Sigmoid colon (tissue), 7 donors: ENCODE measurements around the gene FBXL13. TPM values are rescaled to one million over a fixed set of nuclear protein-coding genes. Genes with fewer than 3 reads are reported as not detected.

Experiments
- DNase-seq: peaks from one replicate; pipeline ENCODE4 v3.0.0-alpha.2; 2019
- H3K27ac ChIP-seq, 4 donors: fragments of 200-600 bp; sonication (generic); one replicate each; pipeline ENCODE4 v1.5.1; 2016 to 2019; ENCODE audit warnings: mild to moderate bottlenecking in 1 of 4
- H3K27me3 ChIP-seq, 3 donors: fragments of 200-600 bp; sonication (generic); one replicate each; pipeline ENCODE4 v1.5.1; 2019; ENCODE audit warnings: mild to moderate bottlenecking in 1 of 3
- H3K36me3 ChIP-seq, 4 donors: fragments of 200-600 bp; sonication (generic); one replicate each; pipeline ENCODE4 v1.5.1; 2016 to 2019
- H3K4me1 ChIP-seq, 4 donors: fragments of 200-600 bp; sonication (generic); one replicate each; pipeline ENCODE4 v1.5.1; 2017 to 2019
- H3K4me3 ChIP-seq, 4 donors: fragments of 200-600 bp; sonication (generic); one replicate each; pipeline ENCODE4 v1.5.1; 2017 to 2019; ENCODE audit warnings: mild to moderate bottlenecking in 2 of 4, moderate library complexity in 1 of 4
- H3K9me3 ChIP-seq, 4 donors: fragments of 200-600 bp in 3 of 4; sonication (generic) in 3 of 4; one replicate each; pipeline versions ENCODE4 v1.5.1 to v1.6.1; 2013 to 2019
- CTCF ChIP-seq, 4 experiments: fragments of 450-650 bp in 3 of 4; fragments of 200-600 bp in 1 of 4; IDR thresholded peaks; one replicate each; pipeline ENCODE4 v1.5.1; 2016 to 2019; ENCODE audit warnings: antibody characterized with exemption in 4 of 4, mild to moderate bottlenecking in 3 of 4, moderate library complexity in 2 of 4
- EP300 ChIP-seq, 4 donors: sonication (generic); formaldehyde crosslinking; IDR thresholded peaks; one replicate each; pipeline ENCODE4 v1.6.1; 2017; ENCODE audit warnings: antibody characterized with exemption in 4 of 4
- POLR2A ChIP-seq, 2 donors: fragments of 450-650 bp; IDR thresholded peaks; one replicate each; pipeline ENCODE4 v1.6.1; 2016; ENCODE audit warnings: antibody characterized with exemption in 2 of 2, mild to moderate bottlenecking in 2 of 2, moderate library complexity in 2 of 2
- POLR2AphosphoS5 ChIP-seq, 4 donors: sonication (generic); formaldehyde crosslinking; IDR thresholded peaks; one replicate each; pipeline ENCODE4 v1.6.1; 2017; ENCODE audit warnings: antibody characterized with exemption in 4 of 4
- WGBS, 2 donors: extraction: QIAGEN DNeasy Blood & Tissue Kit; methylation state at CpG; one replicate each; pipeline ENCODE4 v1.1.7; 2013; 5-methylcytosine and 5-hydroxymethylcytosine counted together
- intact Hi-C: fragments of 100-400 bp; cut with DNase I; formaldehyde crosslinking; loops from one replicate; pipeline ENCODE4 v1.15.1; 2023
- polyA plus RNA-seq, 3 donors: library from polyadenylated mRNA; stranded (reverse); fragments of 200-250 nt; gene quantifications; one replicate each; pipeline ENCODE4 v1.2.3, GENCODE V29; 2013
- total RNA-seq, 4 donors: library from RNA; depleted of rRNA; stranded (reverse); fragments of >200 nt; gene quantifications; one replicate each; pipeline ENCODE4 v1.1.0, GENCODE V29; 2016
- donor health status: healthy with polysubstance abuse.
- donor health status: Bipolar disorder and iron deficiency.
- donor health status: healthy.

FBXL13 gene
- total and polyA plus RNA-seq, 7 donors = 0.38 to 3.3 (median 2.5) TPM; not detected in 2

- H3K4me3 ChIP-seq = no peak overlapping the region
- TF ChIP-seq POLR2A (IDR thresholded peaks at IDR 0.05) (no peak), EP300 (IDR thresholded peaks at IDR 0.05) (no peak), POLR2AphosphoS5 (IDR thresholded peaks at IDR 0.05) (no peak), CTCF (IDR thresholded peaks at IDR 0.05) (no peak)
- WGBS, 2 donors = 93 to 94% methylated on average over 2 of the region's 2 CpGs
- H3K27me3 ChIP-seq = no peaks in the 10 kb centered on the region
- H3K9me3 ChIP-seq = no peaks in the 10 kb centered on the region
- no peak overlapping the region for H3K27ac ChIP-seq
- peaks cover 0 to 57% (median 0%) of the 10 kb centered on the region in 4 donors for H3K36me3 ChIP-seq
- no peak for DNase-seq
- intact Hi-C loops = no loop called here
- H3K4me1 ChIP-seq = no peaks in the 10 kb centered on the region
These were observed 42.9 kb upstream of the FBXL13 start for GRCh38 chr7:103117465-103117864.

GRCh38 chr7:103116991-103117390 is 42.4 kb upstream of the FBXL13 start:
- no peak overlapping the region for H3K4me3 ChIP-seq
- no peak for DNase-seq
- no peaks in the 10 kb centered on the region for H3K4me1 ChIP-seq
- no peaks in the 10 kb centered on the region for H3K27me3 ChIP-seq
- TF ChIP-seq CTCF (IDR thresholded peaks at IDR 0.05) = no peak
- TF ChIP-seq POLR2A (IDR thresholded peaks at IDR 0.05) = no peak
- no peak for TF ChIP-seq POLR2AphosphoS5 (IDR thresholded peaks at IDR 0.05)
- no peak for TF ChIP-seq EP300 (IDR thresholded peaks at IDR 0.05)
- no peak overlapping the region for H3K27ac ChIP-seq
- intact Hi-C loops = no loop called here
- H3K9me3 ChIP-seq = no peaks in the 10 kb centered on the region
- peaks cover 0 to 54% (median 0%) of the 10 kb centered on the region in 4 donors for H3K36me3 ChIP-seq

GRCh38 chr7:103116511-103116910 is 41.9 kb upstream of the FBXL13 start:
- DNase-seq = no peak
- Histone ChIP-seq H3K4me1 (no peaks in the 10 kb centered on the region), H3K27ac (no peak overlapping the region), H3K36me3 (peaks cover 0 to 49% (median 0%) of the 10 kb centered on the region in 4 donors), H3K9me3 (no peaks in the 10 kb centered on the region), H3K4me3 (no peak overlapping the region), H3K27me3 (no peaks in the 10 kb centered on the region)
- 94 to 97% methylated on average over 1 of the region's 1 CpG for WGBS, 2 donors
- no peak for TF ChIP-seq POLR2A (IDR thresholded peaks at IDR 0.05)
- no peak for TF ChIP-seq POLR2AphosphoS5 (IDR thresholded peaks at IDR 0.05)
- no peak for TF ChIP-seq EP300 (IDR thresholded peaks at IDR 0.05)
- TF ChIP-seq CTCF (IDR thresholded peaks at IDR 0.05) = no peak
- intact Hi-C loops = no loop called here

GRCh38 chr7:103115771-103116170 is 41.2 kb upstream of the FBXL13 start:
- Histone ChIP-seq H3K4me1 (no peaks in the 10 kb centered on the region), H3K4me3 (no peak overlapping the region), H3K27me3 (no peaks in the 10 kb centered on the region), H3K9me3 (no peaks in the 10 kb centered on the region), H3K27ac (no peak overlapping the region), H3K36me3 (peaks cover 0 to 42% (median 0%) of the 10 kb centered on the region in 4 donors)
- no peak for DNase-seq
- 97 to 99% methylated on average over 4 of the region's 4 CpGs for WGBS, 2 donors
- intact Hi-C loops = no loop called here
- TF ChIP-seq EP300 (IDR thresholded peaks at IDR 0.05) (no peak), CTCF (IDR thresholded peaks at IDR 0.05) (no peak), POLR2AphosphoS5 (IDR thresholded peaks at IDR 0.05) (no peak), POLR2A (IDR thresholded peaks at IDR 0.05) (no peak)

- no peaks in the 10 kb centered on the region for H3K27me3 ChIP-seq
- H3K4me3 ChIP-seq = no peak overlapping the region
- WGBS, 2 donors = 92% methylated on average over 1 of the region's 1 CpG
- H3K9me3 ChIP-seq = no peaks in the 10 kb centered on the region
- H3K27ac ChIP-seq = no peak overlapping the region
- intact Hi-C loops = no loop called here
- no peak for TF ChIP-seq CTCF (IDR thresholded peaks at IDR 0.05)
- no peak for TF ChIP-seq EP300 (IDR thresholded peaks at IDR 0.05)
- TF ChIP-seq POLR2A (IDR thresholded peaks at IDR 0.05) = no peak
- no peak for TF ChIP-seq POLR2AphosphoS5 (IDR thresholded peaks at IDR 0.05)
- H3K4me1 ChIP-seq = no peaks in the 10 kb centered on the region
- H3K36me3 ChIP-seq = peaks cover 0 to 33% (median 0%) of the 10 kb centered on the region in 4 donors
- DNase-seq = no peak
These were observed 40.0 kb upstream of the FBXL13 start for GRCh38 chr7:103114576-103115008.
